Right lobe of liver (tissue), 4 donors: ENCODE data around the gene AQP4.

Source experiments
- CTCF ChIP-seq, 4 donors: fragments of 200-600 bp in 3 of 4; fragments of 450-650 bp in 1 of 4; IDR thresholded peaks; one replicate each; pipeline versions ENCODE4 v1.5.1 to v1.8.0; 2016 to 2022; ENCODE audit warnings: antibody characterized with exemption in 4 of 4, mild to moderate bottlenecking in 2 of 4
- POLR2A ChIP-seq: fragments of 450-650 bp; IDR thresholded peaks from one replicate; pipeline ENCODE4 v1.6.1; 2017; ENCODE audit warnings: antibody characterized with exemption, mild to moderate bottlenecking
- donor health status: DM: no; HTN: no; CAD: no.
- donor health status: DM: no; HTN: no; CAD: no.
- donor health status: DM: no; HTN: yes; CAD: no.

GRCh38 chr18:26863921-26864497 is 1.5 kb downstream of the AQP4 start:
- TF ChIP-seq CTCF (IDR thresholded peaks at IDR 0.05) (no peak), POLR2A (no peak)
